Islet precursor cell (in vitro differentiated cells): ENCODE measurements around the gene UGT1A4.
"Not testable (repeated sequence)": the region's sequence is repeated elsewhere in the genome, so short reads cannot be mapped to it uniquely, and the experiment has no call there.

Source experiments
- DNase-seq: peaks from one replicate; pipeline ENCODE4 v3.0.0-alpha.2; 2018

Gene UGT1A4

DNA sequence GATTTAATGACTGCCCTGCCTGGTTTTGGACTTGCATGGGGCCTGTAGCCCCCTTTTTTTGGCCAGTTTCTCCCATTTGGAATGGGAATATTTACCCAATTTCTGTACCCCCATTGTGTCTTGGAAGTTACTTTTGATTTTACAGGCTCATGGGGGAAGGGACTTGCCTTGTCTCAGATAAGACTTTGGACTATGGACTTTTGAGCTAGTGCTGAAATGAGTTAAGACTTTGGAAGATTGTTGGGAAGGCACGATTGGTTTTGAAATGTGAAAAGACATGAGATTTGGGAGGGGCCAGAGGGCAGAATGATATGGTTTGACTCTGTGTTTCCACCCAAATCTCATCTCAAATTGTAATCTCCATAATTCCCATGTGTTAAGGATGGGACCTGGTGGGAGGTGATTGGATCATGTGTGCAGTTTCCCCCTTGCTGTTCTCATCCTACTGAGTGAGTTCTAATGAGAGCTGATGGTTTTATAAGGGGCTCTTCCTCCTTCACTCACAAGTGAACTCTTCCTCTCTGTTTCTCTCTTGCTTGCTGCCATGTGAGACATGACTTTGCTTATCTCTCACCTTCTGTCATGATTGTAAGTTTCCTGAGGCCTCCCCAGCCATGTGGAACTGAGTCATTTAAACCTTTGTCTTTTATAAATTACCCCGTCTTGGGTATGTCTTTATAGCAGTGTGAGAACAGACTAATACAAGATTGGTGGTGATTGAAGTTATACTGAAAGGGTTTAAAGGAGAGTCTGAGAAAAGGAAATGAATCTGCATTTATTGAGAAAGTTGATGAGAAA lies 32.9 kb downstream of the UGT1A4 start:
- DNase-seq, result not testable (repeated sequence)

DNA sequence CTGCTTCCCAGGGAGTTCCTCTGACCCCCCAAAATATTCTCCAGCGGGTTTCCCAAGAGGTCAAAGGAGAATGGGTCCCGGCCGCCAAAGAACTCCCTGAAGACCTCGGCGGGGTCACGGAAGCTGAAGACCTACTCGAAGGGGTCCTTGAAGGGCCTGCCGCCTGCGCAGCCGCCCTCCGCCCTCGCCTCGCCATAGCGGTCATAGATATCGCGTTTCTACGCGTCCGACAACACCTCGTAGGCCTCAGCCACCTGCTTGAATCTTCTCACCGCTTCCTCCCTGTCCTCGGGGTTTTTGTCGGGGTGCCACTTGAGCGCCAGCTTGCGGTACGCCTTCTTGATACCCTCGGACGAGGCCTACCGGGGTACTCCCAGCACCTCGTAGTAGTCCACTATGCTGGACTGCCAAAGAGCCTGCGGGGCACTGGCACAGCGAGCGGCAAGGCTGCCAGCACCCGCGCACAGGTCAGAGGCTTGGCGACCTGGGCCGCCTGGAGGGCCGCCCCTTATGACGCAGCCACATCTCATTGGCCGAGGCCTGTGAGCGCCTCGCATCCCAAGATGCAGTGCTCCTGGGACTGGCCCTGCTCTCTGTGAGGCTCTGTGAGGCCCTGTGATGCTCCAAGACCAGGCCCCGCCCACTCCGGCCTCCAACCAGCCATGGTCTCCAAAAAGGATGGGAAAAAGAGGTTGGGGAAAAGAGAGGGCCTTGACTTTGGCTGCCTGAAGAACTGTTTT lies 36.5 kb downstream of the UGT1A4 start:
- DNase-seq, result no peak

DNA sequence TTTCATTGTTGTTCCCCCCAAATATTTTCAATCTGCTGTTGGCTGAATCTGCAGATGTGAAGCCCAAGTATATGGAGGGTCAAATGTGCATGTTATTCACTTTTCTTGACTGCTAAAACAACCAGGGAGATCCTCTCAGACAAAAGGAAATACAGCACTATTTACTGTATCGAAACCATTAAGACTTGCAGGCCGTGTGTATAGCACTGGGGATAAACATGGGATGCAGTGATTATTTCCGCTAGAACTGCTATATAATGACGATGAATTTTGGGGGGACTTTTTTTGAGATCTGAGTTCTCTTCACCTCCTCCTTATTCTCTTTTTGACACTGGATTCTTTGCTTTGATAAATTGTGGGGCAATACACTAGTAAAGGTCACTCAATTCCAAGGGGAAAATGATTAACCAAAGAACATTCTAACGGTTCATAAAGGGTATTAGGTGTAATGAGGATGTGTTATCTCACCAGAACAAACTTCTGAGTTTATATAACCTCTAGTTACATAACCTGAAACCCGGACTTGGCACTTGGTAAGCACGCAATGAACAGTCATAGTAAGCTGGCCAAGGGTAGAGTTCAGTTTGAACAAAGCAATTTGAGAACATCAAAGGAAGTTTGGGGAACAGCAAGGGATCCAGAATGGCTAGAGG lies 38.0 kb downstream of the UGT1A4 start:
- no peak for DNase-seq

DNA sequence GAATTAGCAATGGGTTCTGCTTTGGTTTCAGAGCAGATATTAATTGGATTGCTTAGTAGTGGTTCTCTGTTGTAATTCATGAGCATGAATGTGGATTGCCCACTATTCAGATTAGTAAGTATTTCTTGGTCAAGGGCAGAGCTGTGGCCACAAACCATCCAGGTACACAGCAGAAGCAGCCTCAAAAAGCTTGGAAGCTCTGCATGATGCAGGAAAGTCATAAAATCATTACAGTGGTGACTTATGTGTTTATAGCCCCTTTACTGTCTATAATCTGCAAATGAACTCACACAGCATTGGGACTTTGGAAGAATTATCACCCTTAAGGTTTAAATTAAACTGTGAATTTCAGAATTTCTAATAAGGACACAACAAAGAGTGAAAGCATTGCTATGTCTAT lies 39.6 kb downstream of the UGT1A4 start:
- no peak for DNase-seq

DNA sequence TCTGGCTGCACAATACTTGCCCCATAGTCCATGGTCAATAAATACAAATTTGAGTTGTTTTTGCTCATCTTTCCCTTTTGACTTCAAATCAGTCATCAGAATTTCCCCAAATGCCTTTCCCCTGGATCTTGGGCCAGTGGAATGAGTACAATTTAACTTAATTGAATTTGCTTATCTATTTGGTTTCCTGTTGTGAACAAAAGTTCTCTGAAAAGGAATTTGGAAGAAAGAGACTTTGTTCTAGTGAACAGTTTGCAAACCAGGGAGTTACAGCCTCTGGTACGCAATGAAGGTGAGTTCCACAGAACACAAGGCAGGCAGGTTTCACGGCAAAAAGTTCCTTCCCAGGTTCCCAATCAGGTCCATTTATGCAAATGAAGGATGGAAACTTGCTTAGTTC lies 40.3 kb downstream of the UGT1A4 start:
- DNase-seq, result no peak

DNA sequence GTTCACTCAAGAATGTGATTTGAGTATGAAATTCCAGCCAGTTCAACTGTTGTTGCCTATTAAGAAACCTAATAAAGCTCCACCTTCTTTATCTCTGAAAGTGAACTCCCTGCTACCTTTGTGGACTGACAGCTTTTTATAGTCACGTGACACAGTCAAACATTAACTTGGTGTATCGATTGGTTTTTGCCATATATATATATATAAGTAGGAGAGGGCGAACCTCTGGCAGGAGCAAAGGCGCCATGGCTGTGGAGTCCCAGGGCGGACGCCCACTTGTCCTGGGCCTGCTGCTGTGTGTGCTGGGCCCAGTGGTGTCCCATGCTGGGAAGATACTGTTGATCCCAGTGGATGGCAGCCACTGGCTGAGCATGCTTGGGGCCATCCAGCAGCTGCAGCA lies 41.5 kb downstream of the UGT1A4 start, which contains the start of gene UGT1A1:
UGT1A1 (plus strand) TSS at position 228 of the 400 bp plus-strand sequence; CDS start at position 246, 18 bp downstream.
- no peak for DNase-seq

DNA sequence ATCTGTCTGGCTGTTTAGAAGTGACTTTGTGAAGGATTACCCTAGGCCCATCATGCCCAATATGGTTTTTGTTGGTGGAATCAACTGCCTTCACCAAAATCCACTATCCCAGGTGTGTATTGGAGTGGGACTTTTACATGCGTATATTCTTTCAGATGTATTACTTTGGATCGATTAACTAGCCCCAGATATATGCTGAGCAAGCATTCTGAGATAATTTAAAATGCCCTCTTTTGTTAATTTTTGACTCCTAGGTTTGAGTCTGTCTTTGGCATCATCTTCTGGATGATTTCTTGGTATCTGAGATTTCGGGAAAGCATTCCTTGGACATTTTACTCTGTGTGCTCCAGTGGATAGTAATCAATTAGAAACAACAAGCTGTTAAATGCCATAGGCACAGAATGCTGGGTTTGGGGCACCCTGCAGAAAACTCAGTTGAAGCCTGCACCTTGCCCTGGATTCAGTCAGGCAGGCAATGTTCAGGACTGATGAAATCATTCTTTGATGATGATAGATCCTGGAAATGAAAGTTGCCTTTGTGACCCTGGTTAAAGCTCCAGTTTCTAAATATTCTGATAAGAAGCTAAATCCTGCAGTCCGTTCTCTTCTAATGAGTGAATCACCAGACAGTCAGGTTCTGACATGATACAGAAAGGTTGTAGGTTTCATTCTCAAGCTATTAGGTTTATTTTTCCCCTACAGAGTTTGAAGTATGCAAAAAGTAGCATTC lies 42.7 kb downstream of the UGT1A4 start:
- DNase-seq, result no peak

DNA sequence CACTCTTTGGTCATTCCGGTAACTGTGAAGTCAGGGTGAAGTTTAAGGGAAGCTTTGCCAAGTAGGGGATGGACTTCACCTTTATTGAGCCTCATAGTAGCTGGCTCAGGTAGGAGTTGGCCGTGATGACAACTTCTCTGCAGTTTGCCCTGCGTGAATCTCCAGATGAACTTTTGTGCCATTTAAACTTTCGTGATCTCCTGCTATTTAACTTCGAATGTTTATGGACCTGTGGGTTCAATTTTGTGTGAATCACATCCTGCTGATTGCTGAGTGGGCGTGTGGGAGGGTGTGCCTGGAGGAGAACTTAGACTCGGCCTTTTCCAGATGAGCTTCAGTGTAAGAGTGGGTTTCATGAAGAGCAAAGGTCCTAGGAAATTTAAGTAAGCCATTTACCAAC lies 45.7 kb downstream of the UGT1A4 start:
- no peak for DNase-seq

DNA sequence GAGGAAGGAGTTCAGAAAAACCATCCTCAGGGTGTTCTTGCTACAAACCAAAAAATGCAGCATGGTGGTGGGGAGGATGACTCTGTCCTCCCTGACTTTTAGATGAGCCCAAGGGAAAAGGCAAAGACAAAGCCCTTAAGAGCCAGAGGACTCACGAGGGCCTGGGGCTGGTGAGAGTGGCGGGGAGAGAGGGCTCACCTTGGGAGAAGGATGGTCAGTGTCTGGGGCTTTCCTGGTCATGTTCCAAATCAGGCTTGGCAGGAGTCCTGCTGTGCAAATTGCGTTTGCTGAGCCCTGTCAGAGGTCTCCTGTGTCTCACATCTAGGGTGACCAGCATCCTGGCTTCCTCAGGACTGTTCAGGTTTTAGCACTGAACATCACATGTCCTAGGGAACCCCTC lies 46.2 kb downstream of the UGT1A4 start:
- DNase-seq, result no peak

DNA sequence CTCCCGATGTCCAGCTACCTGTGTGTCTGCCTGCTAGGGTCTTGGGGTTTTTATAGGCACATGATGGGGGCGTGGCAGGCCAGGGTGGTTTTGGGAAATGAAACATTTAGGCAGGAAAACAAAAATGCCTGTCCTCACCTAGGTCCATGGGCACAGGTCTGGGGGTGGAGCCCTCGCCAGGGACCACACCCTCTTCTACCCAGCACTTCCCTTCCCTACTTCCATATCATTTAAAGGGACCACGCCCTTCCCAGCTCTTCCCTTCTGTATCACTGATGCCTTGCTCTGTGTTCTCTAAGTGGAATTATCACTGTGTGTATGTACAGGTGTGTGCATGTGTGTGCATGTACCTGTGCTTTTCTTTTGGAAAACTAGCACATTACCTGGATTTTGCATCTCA lies 47.9 kb downstream of the UGT1A4 start:
- DNase-seq, result no peak

DNA sequence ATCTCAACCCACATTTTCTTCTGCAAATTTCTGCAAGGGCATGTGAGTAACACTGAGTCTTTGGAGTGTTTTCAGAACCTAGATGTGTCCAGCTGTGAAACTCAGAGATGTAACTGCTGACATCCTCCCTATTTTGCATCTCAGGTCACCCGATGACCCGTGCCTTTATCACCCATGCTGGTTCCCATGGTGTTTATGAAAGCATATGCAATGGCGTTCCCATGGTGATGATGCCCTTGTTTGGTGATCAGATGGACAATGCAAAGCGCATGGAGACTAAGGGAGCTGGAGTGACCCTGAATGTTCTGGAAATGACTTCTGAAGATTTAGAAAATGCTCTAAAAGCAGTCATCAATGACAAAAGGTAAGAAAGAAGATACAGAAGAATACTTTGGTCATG lies 49.5 kb downstream of the UGT1A4 start:
- DNase-seq, result no peak

DNA sequence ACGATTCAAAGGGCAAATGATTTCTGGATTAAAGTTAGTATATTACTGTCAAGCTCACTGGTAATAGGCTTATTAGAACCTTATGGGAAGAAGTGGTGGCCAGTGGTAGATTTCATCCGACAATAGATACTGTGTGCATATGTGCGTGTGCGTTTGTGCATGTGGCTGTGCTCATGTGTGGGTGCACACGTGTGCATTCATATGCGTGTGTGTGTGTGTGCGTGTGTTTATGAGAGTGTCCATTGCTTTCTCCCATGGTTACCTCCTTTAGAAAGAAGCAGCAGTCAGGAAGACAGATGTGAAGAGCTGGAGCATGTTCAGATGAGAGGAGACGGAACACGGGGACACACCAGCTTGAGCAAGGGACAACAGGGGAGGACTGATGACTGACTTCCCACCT lies 50.7 kb downstream of the UGT1A4 start:
- no peak for DNase-seq

DNA sequence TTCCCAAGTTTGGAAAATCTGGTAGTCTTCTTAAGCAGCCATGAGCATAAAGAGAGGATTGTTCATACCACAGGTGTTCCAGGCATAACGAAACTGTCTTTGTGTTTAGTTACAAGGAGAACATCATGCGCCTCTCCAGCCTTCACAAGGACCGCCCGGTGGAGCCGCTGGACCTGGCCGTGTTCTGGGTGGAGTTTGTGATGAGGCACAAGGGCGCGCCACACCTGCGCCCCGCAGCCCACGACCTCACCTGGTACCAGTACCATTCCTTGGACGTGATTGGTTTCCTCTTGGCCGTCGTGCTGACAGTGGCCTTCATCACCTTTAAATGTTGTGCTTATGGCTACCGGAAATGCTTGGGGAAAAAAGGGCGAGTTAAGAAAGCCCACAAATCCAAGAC lies 53.6 kb downstream of the UGT1A4 start:
- DNase-seq, result no peak

DNA sequence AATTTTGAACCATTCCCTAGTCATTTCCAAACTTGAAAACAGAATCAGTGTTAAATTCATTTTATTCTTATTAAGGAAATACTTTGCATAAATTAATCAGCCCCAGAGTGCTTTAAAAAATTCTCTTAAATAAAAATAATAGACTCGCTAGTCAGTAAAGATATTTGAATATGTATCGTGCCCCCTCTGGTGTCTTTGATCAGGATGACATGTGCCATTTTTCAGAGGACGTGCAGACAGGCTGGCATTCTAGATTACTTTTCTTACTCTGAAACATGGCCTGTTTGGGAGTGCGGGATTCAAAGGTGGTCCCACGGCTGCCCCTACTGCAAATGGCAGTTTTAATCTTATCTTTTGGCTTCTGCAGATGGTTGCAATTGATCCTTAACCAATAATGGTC lies 54.0 kb downstream of the UGT1A4 start:
- DNase-seq, result no peak

DNA sequence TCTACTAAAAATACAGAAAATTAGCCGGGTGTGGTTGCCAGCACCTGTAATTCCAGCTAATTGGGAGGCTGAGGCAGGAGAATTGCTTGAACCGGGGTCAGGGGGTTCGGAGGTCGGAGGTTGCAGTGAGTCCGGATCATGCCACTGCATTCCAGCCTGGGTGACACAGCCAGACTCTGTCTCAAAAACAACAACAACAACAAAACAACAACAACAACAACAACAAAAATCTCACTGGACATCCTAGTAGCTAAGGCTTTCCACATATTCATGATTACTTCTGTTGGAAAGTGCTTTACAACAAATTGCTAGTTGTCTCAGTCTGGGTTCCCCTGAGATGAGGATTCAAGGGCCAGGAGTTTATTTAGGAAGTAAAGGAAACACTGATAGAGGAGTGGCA lies 55.3 kb downstream of the UGT1A4 start:
- DNase-seq, result no peak

DNA sequence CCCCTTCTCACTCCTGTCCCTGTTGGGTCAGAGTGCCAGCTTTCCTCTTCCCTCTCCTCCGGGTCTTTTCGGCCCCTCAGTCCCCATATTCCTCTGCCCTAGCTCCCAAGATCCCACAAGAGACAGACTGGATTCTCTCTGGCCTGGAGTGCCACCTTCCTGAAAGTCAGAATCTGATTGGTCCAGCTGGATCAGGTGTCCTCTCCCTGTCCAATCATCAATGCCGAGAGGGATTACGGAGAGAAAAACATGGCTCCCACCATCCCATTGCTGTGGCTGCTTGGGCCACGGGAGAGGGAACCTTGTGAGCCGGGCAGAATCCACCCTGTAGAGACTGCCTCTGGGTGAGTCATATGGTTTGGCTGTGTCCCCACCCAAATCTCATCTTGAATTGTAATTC lies 56.9 kb downstream of the UGT1A4 start:
- DNase-seq, result no peak

DNA sequence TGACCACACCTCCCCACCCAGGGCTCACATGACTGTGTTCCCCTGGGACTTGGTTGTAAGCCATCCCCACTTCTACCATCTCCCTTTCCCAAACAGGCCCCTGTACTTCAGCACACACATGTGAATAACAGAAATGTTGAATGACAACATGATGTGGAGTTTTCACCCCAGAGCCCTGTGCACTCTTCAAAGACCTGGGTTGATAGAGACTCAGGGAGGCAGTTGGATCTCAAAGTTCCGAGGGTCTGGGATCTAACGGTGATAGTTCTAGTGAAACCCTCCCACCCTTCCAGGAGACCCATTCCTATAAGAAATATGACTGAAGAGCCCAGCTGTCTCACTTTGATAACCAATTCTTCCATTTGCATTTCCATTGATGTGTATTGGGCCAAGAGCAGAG lies 59.5 kb downstream of the UGT1A4 start, which contains the start of gene MROH2A:
MROH2A (plus strand) TSS at position 301 of the 400 bp plus-strand sequence. CDS start 1,029 bp downstream, outside the sequence.
- no peak for DNase-seq

DNA sequence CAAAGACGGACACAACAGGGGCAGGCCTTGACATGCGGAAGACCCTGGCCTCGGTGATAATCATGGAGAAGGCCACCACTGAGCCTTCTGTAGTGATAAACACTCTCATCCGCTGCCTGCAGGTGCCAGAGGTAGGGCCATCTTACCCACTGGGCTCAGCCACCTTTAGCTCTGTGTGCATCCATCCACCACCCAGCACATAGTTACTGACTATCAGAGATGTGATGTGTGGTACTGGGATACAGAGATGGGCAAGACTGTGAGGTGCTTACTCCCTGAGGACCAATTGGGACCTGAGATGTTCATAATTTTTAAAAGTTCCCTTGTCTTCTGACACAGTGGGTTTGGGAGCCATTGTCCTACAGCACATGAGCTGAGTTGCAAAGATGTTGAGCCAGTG lies 61.2 kb downstream of the UGT1A4 start:
- DNase-seq, result no peak

DNA sequence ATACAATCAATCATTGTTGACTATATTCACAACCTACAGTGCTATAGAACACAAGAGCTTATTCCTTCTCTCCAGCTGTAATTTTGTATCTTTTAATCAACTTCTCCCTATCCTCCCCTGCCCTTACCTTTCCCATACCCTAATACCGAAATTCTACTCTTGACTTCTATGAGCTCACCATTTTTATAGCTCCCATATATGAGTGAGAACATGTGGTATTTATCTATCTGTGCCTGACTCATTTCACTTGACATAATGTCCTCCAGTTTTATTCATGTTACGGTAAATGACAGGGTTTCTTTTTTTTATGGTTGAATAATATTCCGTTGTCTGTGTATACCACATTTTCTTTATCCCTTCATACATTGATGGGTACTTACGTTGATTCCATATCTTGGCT lies 62.2 kb downstream of the UGT1A4 start:
- DNase-seq, result no peak

DNA sequence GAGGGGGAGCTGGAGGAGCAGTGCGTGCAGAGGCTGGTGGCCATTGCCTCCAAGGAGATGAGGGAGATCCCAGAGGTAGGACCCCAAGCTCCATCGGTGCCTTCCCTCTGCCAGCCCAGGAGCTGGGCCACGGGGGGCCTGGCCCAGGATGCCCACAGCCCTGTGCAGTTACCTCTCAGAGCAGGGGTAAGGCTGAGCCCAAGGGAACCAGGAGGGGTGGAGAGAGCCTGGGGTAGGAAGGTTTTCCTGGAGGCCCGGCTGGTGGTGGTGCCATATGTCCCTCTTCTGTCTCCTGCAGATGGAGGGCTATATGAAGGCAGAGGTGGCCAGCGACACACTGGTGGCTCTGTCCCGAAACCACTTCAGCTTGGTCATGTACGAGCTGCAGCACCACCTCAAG lies 71.0 kb downstream of the UGT1A4 start:
- DNase-seq, result no peak

DNA sequence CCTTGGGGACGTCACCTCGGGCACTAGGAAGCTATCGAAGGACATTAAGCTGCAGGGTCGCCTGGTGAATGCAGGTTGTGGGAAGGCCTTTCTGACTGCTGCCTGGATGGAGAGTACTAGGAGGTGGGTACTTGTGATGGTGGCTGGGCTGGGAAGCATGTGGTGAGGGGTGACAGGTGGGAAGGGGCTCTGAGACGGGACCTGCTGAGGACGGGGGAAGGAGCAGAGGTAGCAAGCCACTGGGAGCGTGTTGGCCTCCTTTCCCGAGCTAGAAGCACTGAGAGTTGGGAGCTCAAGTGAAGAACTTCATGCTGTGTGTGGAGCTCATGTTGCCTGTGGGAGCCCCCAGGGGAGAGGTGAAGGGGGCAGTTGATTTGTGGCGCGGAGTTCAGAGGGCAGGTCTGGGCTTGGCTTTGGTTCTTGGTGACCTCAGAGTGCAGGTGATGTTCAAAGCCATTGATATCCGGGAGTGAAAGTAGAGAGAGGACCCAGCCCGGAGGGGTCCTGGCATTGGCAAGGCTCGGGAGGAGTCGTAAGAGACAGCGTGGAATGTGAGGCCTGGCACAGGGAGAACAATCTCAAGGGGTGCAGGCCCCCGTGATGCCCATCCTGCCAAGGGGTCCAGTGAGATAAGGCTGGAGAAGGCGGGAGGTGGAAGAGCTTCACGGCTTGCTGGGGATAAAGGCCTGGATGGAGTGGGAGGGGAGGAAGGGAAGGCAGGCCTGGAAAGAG lies 72.8 kb downstream of the UGT1A4 start:
- peak; percentile 37 for DNase-seq

DNA sequence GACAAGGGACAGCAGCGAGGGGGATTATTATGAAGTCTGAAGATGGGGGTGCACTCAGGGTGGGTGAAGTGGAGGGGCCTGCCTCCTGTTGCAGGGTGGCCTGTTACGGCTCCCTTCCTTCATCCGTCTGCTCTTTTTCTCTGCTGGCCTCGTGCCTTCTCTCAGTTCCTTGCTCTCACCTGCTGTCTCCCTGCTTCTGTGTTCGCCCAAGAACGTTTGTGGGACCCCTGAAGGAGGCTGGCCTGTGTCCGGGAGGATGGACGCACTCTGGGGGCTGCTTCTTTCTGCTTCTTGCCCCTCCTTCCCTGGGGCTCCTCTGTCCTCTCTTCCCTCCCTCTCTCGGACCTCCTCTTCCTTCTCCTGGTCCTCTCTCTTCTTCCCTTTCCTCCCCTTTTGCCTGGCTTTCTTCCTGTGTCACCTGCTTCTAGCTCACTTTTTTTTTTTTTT lies 73.4 kb downstream of the UGT1A4 start:
- DNase-seq, result no peak
